NCI-H2227 (cell line): Measurements from ENCODE around the gene SESN3.
"Not testable (repeated sequence)": the region's sequence is repeated elsewhere in the genome, so short reads cannot be mapped to it uniquely, and the experiment has no call there.

Source experiments
- DNase-seq: peaks from one replicate; lab custom pipeline; 2025; ENCODE audit not compliant: unreplicated experiment; lab: John Stamatoyannopoulos, UW

Gene SESN3

GRCh38 chr11:95227060-95227459 lies 3.9 kb downstream of the SESN3 start:
- not testable (repeated sequence) for DNase-seq

- DNase-seq: no peak
Observed at GRCh38 chr11:95222817-95223216, 8.2 kb downstream of the SESN3 start.

DNA sequence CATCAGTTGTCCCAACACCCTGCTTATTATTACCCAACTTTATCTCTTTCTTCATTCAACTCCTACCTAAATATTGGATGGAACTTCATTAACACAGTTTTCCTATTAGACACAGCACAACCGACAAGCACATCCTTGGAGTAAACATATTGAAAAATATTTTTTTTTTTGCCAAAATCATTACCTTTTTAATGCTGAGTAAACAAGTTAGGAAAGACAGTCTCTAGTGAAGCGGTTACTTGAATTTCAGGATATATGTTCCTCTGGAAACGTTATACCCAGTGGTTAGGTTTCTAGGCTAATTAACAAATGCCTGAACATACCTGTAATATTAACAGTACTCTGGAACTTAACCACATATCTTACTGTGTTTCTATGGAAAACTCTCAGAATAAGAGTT lies 11.4 kb downstream of the SESN3 start:
- DNase-seq: no peak

- no peak for DNase-seq
Observed at GRCh38 chr11:95218149-95218548, 12.9 kb downstream of the SESN3 start.

DNA sequence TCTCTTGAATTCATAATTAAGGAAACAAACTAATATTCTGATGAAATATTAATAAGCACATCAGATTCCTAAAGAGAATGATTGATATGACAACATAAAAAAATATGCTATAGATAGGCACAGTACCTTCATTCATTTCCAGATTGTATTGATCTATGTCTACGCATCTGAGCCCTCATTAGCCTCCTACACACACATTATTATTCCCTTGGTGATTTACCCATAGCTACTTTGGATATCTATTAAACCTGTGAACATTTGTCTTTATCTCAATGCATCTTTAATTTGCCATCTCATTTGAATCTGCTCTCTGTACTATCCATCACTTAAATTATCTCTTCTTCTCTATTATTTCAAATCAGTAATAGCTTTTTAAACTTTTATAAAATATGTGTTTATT lies 18.4 kb downstream of the SESN3 start:
- no peak for DNase-seq

DNA sequence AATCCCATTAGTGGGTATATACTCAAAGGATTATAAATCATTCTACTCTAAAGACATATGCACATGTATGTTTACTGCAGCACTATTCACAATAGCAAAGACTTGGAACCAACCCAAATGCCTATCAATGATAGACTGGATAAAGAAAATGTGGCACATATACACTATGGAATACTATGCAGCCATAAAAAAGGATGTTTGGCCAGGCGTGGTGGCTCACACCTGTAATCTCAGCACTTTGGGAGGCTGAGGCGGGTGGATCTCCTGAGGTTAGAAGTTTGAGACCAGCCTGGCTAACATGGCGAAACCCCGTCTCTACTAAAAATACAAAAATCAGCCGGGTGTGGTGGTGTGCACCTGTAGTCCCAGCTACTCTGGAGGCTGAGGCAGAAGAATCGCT lies 21.5 kb downstream of the SESN3 start:
- not testable (repeated sequence) for DNase-seq

GRCh38 chr11:95200781-95201457 lies 30.1 kb downstream of the SESN3 start:
- DNase-seq: no peak

DNA sequence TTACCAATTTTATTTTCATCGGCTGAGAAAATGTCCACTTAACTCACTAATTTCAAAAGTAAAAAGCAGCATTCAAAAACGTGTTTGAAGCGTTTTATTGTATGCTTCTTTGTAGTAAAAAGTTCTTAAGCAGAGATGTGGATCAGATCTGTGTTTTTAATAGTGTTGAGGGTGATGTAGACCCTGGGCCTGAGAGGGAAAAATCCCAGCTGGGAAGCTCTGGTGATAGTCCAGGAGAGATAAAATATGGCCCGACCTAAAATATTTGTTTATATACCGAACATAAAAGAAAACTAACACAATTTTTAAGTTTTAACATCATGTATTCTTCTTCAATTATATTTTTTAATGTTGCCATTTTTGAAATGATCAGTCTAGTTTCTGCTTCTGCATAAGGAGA lies 35.2 kb downstream of the SESN3 start:
- no peak for DNase-seq

DNA sequence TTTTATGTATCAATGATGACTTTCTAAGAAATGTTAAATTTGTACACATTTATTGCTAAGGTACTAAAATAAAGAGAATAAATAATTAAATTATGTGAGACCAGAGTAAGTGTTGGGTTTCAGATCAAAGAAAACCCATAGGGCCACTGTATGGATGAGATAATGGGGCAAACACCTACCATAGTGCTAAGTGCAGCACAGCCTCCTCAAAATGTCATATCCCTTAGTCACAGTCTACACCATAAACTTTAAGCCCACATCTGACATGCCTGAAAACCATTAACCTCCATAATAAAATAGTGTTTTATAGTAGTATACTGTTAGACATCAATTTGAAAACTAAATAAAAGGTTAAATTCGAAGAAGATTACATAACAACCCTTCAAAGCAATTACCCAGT lies 37.5 kb downstream of the SESN3 start:
- no peak for DNase-seq

- DNase-seq: no peak
Observed at GRCh38 chr11:95192717-95193116, 38.3 kb downstream of the SESN3 start.

- no peak for DNase-seq
Observed at GRCh38 chr11:95187723-95188122, 43.3 kb downstream of the SESN3 start.

DNA sequence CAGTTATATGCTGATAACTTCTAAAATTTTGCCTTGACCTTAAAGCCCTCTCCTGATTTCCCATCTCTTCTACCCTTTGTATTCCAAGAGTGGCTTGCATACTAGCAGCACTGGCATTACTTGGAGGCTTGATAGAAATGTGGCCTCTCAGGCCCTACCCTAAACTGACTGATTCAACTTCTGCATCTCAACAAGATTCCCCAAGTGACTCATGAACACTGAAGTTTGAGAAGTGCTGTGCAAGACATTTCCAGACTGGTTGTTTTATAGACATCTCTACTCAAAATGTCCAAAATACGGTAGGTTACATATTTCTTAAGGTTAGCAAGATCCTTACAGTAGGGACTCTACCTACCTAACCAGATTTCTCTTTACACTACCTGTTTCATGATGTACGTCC lies 48.6 kb downstream of the SESN3 start:
- no peak for DNase-seq

- DNase-seq: no peak
Observed at GRCh38 chr11:95175818-95176380, 55.1 kb downstream of the SESN3 start.

- no peak for DNase-seq
Observed at GRCh38 chr11:95170294-95170693, 60.7 kb downstream of the SESN3 start.

DNA sequence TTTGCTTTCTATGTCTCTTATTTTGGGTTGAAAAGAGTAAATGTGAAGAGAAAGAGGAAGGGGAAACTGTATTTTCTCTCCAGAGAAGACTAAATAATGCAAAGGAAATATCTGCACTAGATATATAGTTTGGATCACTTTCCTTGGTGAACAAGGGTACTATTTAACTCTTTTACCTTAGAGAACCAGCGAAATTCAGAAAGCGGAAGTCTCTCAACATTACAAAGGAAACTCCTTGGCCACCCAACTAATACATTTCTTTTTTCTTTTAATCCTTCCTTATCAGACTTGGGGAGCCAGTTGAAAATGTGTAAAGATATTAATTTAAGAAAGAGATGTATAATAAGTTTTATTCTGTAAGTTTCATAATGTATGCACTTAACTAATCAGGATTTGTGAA lies 64.2 kb downstream of the SESN3 start:
- no peak for DNase-seq

DNA sequence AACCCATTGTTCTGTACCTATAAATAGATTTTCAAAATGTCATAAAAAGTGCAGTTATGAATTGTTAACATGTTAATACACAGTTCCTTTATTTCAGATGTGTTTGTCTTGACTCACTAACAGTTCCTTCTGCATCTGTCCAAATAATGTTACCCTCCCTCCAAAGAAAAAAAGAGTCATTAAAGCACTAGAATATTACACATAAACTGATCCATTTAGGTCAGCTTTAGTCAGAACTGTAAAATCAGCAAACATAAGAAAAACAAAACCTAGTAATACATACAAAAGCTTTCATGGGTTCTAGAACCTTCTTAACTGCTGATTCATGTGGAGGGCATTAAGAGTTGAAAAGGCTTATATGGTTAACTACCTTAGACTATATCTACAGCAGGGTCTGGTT lies 65.4 kb downstream of the SESN3 start:
- DNase-seq: no peak

GRCh38 chr11:95163106-95163505 lies 67.9 kb downstream of the SESN3 start:
- DNase-seq: no peak

DNA sequence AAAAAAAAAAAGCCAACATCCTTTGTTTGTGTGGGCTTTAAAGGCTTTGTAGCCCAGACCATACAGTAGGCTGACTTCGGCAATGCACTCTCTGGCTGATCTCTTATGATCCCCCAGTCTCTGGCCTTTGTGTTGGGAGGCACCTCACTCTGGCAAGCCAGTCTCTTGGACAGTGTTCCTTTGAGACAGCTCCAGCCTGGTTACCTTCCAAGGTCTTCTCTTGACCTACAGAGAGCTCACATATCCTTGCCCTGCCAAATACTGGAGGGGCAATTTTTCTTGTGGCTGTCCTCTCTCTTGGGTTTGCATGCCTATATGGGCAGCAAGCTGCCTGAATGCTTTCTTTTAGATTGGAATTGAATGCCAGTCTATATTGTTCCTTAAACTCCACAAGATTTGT lies 69.8 kb downstream of the SESN3 start:
- DNase-seq: no peak

GRCh38 chr11:95157824-95158223 lies 73.2 kb downstream of the SESN3 start:
- DNase-seq: no peak

- no peak for DNase-seq
Observed at GRCh38 chr11:95156916-95157541, 74.0 kb downstream of the SESN3 start.

GRCh38 chr11:95156133-95156721 lies 74.8 kb downstream of the SESN3 start:
- DNase-seq: no peak

DNA sequence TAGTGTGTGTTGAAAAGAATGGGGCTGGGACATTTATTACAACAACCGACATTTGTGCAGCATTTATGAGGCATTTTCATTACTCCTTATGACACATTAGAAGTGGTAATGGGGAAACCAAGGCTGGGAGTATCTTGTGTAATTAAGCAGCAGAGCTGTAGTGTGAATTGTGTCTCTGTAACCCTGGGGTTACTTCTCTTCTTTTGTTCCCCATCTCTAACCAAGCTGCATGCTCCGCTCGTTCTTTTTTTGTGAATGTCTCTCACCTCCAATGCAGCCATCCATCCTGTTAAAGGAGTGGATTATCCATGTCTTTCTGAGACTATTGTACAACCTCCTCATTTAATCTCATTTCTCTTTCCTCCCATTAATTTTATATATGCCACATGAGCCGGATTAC lies 75.6 kb downstream of the SESN3 start:
- no peak for DNase-seq
